ENCODE results near the gene BAX.

The BAX gene

GRCh38 chr19:48966541-48967345, 12.1 kb downstream of the BAX start:
- Histone ChIP-seq H3K27ac (peak overlapping the region; percentile 93 to 94), H3K4me3 (peak overlapping the region; percentile 87)
- TF ChIP-seq CTCF (IDR thresholded peaks at IDR 0.05) = no peak
- no peak for DNase-seq (ENCODE audit: low spot score)

- no peak for TF ChIP-seq CTCF (IDR thresholded peaks at IDR 0.05)
- DNase-seq (ENCODE audit: low spot score) = no peak
- Histone ChIP-seq H3K27ac (peak overlapping the region; percentile 93 to 94), H3K4me3 (peak overlapping the region; percentile 87)
Observed at GRCh38 chr19:48967346-48968178, 12.9 kb downstream of the BAX start.

- no peak for DNase-seq (ENCODE audit: low spot score)
- no peak overlapping the region for H3K4me3 ChIP-seq
- H3K27ac ChIP-seq = peak overlapping the region in 1 of 2 donors; percentile 93
Observed at GRCh38 chr19:48968179-48968661, 13.5 kb downstream of the BAX start.

GRCh38 chr19:48968813-48969218, 14.1 kb downstream of the BAX start:
- no peak for DNase-seq (ENCODE audit: low spot score)
- peak overlapping the region in 1 of 2 donors; percentile 93 for H3K27ac ChIP-seq
- no peak overlapping the region for H3K4me3 ChIP-seq
- no peak for TF ChIP-seq CTCF (IDR thresholded peaks at IDR 0.05)

More at GRCh38 chr19:48968179-48968661, 13.5 kb downstream of the BAX start:
- no peak for TF ChIP-seq CTCF (IDR thresholded peaks at IDR 0.05)

GRCh38 chr19:48969276-48970138, 14.8 kb downstream of the BAX start:
- TF ChIP-seq CTCF (IDR thresholded peaks at IDR 0.05) = no peak
- DNase-seq (ENCODE audit: low spot score) = no peak
- peak overlapping the region in 1 of 2 donors; percentile 15 for H3K27ac ChIP-seq
- no peak overlapping the region for H3K4me3 ChIP-seq

- TF ChIP-seq CTCF (IDR thresholded peaks at IDR 0.05) = no peak
- no peak for DNase-seq (ENCODE audit: low spot score)
- Histone ChIP-seq H3K27ac (no peak overlapping the region), H3K4me3 (no peak overlapping the region)
Observed at GRCh38 chr19:48970139-48970766, 15.6 kb downstream of the BAX start.

Measured in coronary artery (tissue), 2 donors.